ENCODE data around the gene PGS1.

PGS1 gene

GRCh38 chr17:78408476-78409050 lies 30.1 kb downstream of the PGS1 start:
- DNase-seq (ENCODE audit: low read depth) = no peak

GRCh38 chr17:78409191-78409928 lies 30.9 kb downstream of the PGS1 start:
- no peak for DNase-seq (ENCODE audit: low read depth)

- no peak for DNase-seq (ENCODE audit: low read depth)
Measured at GRCh38 chr17:78411241-78411857, 32.9 kb downstream of the PGS1 start.

GRCh38 chr17:78412403-78412802 lies 34.0 kb downstream of the PGS1 start:
- no peak for DNase-seq (ENCODE audit: low read depth)

- DNase-seq (ENCODE audit: low read depth) = no peak
Measured at GRCh38 chr17:78414178-78415162, 36.0 kb downstream of the PGS1 start.

GRCh38 chr17:78415821-78416711 lies 37.6 kb downstream of the PGS1 start:
- DNase-seq (ENCODE audit: low read depth) = no peak

- DNase-seq (ENCODE audit: low read depth) = no peak
Measured at GRCh38 chr17:78416791-78417530, 38.5 kb downstream of the PGS1 start.

- no peak for DNase-seq (ENCODE audit: low read depth)
Measured at GRCh38 chr17:78417531-78417909, 39.1 kb downstream of the PGS1 start.

- DNase-seq (ENCODE audit: low read depth) = no peak
Measured at GRCh38 chr17:78418326-78419026, 40.0 kb downstream of the PGS1 start.

GRCh38 chr17:78419970-78420815 lies 41.7 kb downstream of the PGS1 start:
- DNase-seq (ENCODE audit: low read depth) = no peak

- no peak for DNase-seq (ENCODE audit: low read depth)
Measured at GRCh38 chr17:78421084-78421533, 42.7 kb downstream of the PGS1 start.

GRCh38 chr17:78421534-78422266 lies 43.3 kb downstream of the PGS1 start:
- peak; percentile 42 for DNase-seq (ENCODE audit: low read depth)

GRCh38 chr17:78422267-78422605 lies 43.8 kb downstream of the PGS1 start:
- DNase-seq (ENCODE audit: low read depth) = no peak

GRCh38 chr17:78422872-78423588 lies 44.6 kb downstream of the PGS1 start:
- no peak for DNase-seq (ENCODE audit: low read depth)

GRCh38 chr17:78423961-78424675 lies 45.7 kb downstream of the PGS1 start:
- no peak for DNase-seq (ENCODE audit: low read depth)

- no peak for DNase-seq (ENCODE audit: low read depth)
Measured at GRCh38 chr17:78425429-78425828, 47.0 kb downstream of the PGS1 start.

- no peak for DNase-seq (ENCODE audit: low read depth)
Measured at GRCh38 chr17:78426293-78426879, 47.9 kb downstream of the PGS1 start.
